Measurements from ENCODE around the gene NDUFB1.

The NDUFB1 gene

DNA sequence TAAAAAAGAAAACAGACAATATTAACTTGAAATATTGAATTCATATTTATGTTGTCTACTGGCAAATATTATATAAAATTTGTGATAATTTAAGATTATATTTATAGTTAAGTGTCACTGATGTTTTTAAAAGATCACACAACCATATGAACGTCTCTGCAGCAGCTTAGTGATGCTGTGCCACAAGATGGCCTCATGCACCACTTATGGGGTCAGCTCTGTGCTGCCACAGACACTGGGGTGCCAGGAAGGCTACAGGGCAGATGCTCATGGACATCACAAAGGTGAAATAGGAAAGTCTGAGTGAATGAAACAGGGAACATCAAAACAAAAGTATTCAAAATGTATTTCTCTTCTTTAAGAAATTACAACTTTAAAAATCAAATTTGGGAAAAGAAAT lies 28.2 kb downstream of the NDUFB1 start:
- no peak for FAIRE-seq

DNA sequence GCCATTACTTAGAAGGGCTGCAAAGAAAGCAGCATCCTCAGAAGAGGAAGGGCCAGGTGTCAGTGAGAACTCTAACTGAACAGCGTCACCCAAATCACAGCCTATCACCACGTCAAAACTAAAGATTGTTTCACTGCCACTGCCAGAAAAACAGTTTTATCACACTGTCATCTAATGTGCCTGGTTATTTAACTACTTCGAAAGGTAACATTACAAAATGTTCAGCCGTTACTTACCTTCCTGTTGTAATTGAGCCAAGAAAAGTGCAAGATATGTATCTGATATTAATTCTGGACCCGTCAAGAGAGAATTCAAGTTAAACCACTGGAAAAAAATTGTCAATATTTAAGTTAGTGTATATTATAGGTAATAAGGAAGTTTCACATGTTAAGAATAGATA lies 33.0 kb downstream of the NDUFB1 start:
- no peak for FAIRE-seq

DNA sequence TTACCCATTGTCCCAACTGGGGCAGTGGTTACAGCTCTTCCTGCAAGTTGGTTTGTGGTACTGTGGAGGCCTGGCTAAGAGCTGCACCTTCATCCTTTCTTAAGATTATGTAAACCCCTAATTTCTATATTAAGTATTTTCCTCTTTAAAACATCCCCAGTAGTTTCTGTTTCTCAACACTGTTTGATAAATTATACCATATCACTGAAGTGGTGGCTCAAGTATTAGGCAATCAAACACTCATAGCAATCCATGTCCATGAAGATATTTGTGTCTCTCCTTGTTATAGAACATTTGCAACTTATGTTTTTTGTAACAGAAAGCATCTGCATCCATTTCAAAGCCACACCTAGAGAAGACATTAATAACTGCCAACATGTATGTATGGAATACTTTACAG lies 47.0 kb downstream of the NDUFB1 start:
- FAIRE-seq: no peak
